Nephron progenitor cell (in vitro differentiated cells): Measurements from ENCODE around the gene SLC13A1.

Experiments
- DNase-seq: peaks from one replicate; pipeline ENCODE4 v3.0.0; 2021
- H3K27ac Mint-ChIP-seq: 2 replicates; pipeline ENCODE4 v1.8.0; 2021; ENCODE audit warnings: mild to moderate bottlenecking, moderate library complexity, mixed read lengths
- H3K27me3 Mint-ChIP-seq: 2 replicates; pipeline ENCODE4 v1.8.0; 2021; ENCODE audit warnings: mild to moderate bottlenecking, low read depth, mixed read lengths; ENCODE audit not compliant: poor library complexity
- H3K36me3 Mint-ChIP-seq: 2 replicates; pipeline ENCODE4 v1.8.0; 2021; ENCODE audit warnings: low read depth, mixed read lengths
- H3K4me1 Mint-ChIP-seq: 2 replicates; pipeline ENCODE4 v1.8.0; 2021; ENCODE audit warnings: mixed read lengths
- H3K4me3 Mint-ChIP-seq: 2 replicates; pipeline ENCODE4 v1.8.0; 2021; ENCODE audit warnings: mild to moderate bottlenecking, moderate library complexity, mixed read lengths
- H3K9me3 Mint-ChIP-seq: 2 replicates; pipeline ENCODE4 v1.8.0; 2021; ENCODE audit warnings: mild to moderate bottlenecking, moderate library complexity, mixed read lengths
- CTCF ChIP-seq: fragments of 200-600 bp; sonication (generic); IDR thresholded peaks from 2 replicates; pipeline ENCODE4 v1.5.0; 2021; ENCODE audit warnings: antibody characterized with exemption

The SLC13A1 gene

DNA sequence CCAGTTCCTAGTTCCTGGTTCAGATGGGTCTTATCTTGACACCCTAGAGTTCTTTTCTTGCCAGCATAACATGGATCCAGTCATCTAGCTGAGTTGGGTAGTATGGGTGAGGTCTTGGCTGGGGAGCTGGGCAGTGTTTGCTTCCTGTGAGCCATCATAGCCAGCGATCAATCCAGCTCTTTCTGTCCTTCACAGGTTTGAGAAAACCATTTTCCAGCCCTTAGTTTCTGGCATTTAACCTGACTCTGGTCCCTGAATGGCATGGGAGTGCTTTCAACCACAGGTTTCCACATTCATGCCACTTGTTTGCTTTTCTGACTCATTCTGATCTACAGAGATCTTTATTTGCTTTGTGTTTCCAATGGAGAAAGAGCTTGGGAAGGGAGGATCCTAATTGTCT, 8.6 kb downstream of the SLC13A1 start:
- no peak overlapping the region for H3K4me3 Mint-ChIP-seq
- H3K9me3 Mint-ChIP-seq: peaks cover 4% of the 10 kb centered on the region
- TF ChIP-seq CTCF: no peak
- DNase-seq: no peak
- no peak overlapping the region for H3K27ac Mint-ChIP-seq
- H3K27me3 Mint-ChIP-seq: peaks cover 6% of the 10 kb centered on the region
- no peaks in the 10 kb centered on the region for H3K4me1 Mint-ChIP-seq
- no peaks in the 10 kb centered on the region for H3K36me3 Mint-ChIP-seq

DNA sequence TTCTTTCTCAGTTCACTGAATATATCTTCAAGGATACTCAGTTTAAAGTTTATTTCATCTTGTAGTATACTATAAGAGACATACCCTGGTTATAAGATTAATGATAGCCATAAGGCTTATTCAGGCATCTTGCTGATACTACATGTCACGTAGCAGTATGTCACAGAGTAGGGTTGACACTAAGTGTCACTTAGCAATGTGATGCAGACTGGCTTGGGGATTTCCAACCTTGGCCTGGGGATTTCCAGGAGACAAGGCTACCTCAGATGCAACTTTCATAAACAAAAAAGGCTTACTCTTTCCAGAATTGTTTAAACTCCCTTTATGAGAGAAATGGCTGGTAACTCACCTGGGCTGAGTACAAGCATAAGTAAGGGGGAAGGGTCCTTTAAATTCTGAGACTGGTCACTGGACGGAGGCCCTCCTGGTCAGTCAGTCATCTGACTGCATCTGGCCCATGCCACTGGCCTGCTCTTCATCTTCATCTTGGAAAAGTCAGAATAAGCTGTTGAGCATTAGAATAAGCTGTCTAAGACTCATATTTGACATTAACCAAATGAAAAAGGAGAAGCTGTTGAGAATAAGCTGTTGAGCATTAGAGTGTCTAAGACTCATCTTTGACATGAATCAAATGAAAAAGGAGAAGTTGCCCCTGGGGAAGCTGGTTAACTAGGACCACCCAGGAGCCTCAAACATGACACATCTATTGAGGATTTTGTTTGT, 9.5 kb downstream of the SLC13A1 start:
- no peak overlapping the region for H3K27ac Mint-ChIP-seq
- peaks cover 6% of the 10 kb centered on the region for H3K27me3 Mint-ChIP-seq
- DNase-seq: no peak
- H3K4me1 Mint-ChIP-seq: no peaks in the 10 kb centered on the region
- no peaks in the 10 kb centered on the region for H3K36me3 Mint-ChIP-seq
- H3K4me3 Mint-ChIP-seq: no peak overlapping the region
- peaks cover 8% of the 10 kb centered on the region for H3K9me3 Mint-ChIP-seq
- no peak for TF ChIP-seq CTCF

- no peak overlapping the region for H3K4me3 Mint-ChIP-seq
- TF ChIP-seq CTCF: no peak
- H3K36me3 Mint-ChIP-seq: no peaks in the 10 kb centered on the region
- no peaks in the 10 kb centered on the region for H3K4me1 Mint-ChIP-seq
- H3K27me3 Mint-ChIP-seq: peaks cover 3% of the 10 kb centered on the region
- DNase-seq: no peak
- H3K9me3 Mint-ChIP-seq: peaks cover 8% of the 10 kb centered on the region
- H3K27ac Mint-ChIP-seq: no peak overlapping the region
Observed at GRCh38 chr7:123185756-123186155, 14.0 kb downstream of the SLC13A1 start.

- Mint-ChIP-seq H3K4me1 (no peaks in the 10 kb centered on the region), H3K4me3 (no peak overlapping the region), H3K27ac (no peak overlapping the region), H3K9me3 (peaks cover 7% of the 10 kb centered on the region), H3K36me3 (no peaks in the 10 kb centered on the region), H3K27me3 (peaks cover 3% of the 10 kb centered on the region)
- no peak for TF ChIP-seq CTCF
- no peak for DNase-seq
Observed at GRCh38 chr7:123184271-123184670, 15.5 kb downstream of the SLC13A1 start.

GRCh38 chr7:123183431-123183830, 16.3 kb downstream of the SLC13A1 start:
- Mint-ChIP-seq H3K27me3 (peaks cover 3% of the 10 kb centered on the region), H3K4me3 (no peak overlapping the region), H3K27ac (no peak overlapping the region), H3K36me3 (no peaks in the 10 kb centered on the region), H3K9me3 (peaks cover 5% of the 10 kb centered on the region), H3K4me1 (no peaks in the 10 kb centered on the region)
- TF ChIP-seq CTCF: no peak
- DNase-seq: no peak

DNA sequence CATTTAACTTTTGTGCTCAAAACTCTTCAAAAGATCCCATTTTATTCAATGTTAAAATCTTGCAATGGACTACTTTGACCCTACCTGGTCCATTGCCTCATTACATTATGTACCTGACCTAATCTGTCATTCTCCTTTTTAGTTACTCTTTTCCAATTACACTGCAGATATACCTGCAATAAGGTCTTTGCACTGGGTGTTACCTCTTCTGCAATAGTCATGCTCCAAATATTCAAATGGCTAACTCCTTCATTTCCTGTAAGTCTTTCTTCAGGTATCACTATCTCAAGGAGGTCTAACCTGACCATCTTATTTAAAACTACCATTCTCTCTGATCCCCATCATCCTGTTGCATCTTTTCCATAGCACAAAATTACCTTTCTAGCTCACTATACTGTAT, 22.3 kb downstream of the SLC13A1 start:
- DNase-seq: no peak
- Mint-ChIP-seq H3K27ac (no peak overlapping the region), H3K36me3 (no peaks in the 10 kb centered on the region), H3K4me3 (no peak overlapping the region), H3K4me1 (no peaks in the 10 kb centered on the region), H3K27me3 (peaks cover 6% of the 10 kb centered on the region), H3K9me3 (no peaks in the 10 kb centered on the region)
- no peak for TF ChIP-seq CTCF
